Eye (tissue), 1 donor: ENCODE measurements around the gene CACNA1C.

Source experiments
- DNase-seq: peaks from one replicate; pipeline ENCODE4 v3.0.0-alpha.2; 2015

CACNA1C gene

GRCh38 chr12:2654311-2654710 is 601.5 kb downstream of the CACNA1C start:
- DNase-seq, result no peak

GRCh38 chr12:2654741-2655140 is 602.0 kb downstream of the CACNA1C start:
- DNase-seq, result no peak

- no peak for DNase-seq
Observed at GRCh38 chr12:2662524-2662923, 609.7 kb downstream of the CACNA1C start.

GRCh38 chr12:2664721-2665577 is 612.2 kb downstream of the CACNA1C start:
- DNase-seq, result no peak

- no peak for DNase-seq
Observed at GRCh38 chr12:2666411-2666810, 613.6 kb downstream of the CACNA1C start.

GRCh38 chr12:2666846-2667245 is 614.1 kb downstream of the CACNA1C start:
- no peak for DNase-seq

GRCh38 chr12:2667716-2668440 is 615.1 kb downstream of the CACNA1C start:
- DNase-seq, result no peak

GRCh38 chr12:2668816-2669215 is 616.0 kb downstream of the CACNA1C start:
- DNase-seq, result no peak

- DNase-seq, result no peak
Observed at GRCh38 chr12:2669560-2669959, 616.8 kb downstream of the CACNA1C start.

- DNase-seq, result no peak
Observed at GRCh38 chr12:2672863-2673262, 620.1 kb downstream of the CACNA1C start.

- DNase-seq, result no peak
Observed at GRCh38 chr12:2673966-2674810, 621.4 kb downstream of the CACNA1C start.

- DNase-seq, result no peak
Observed at GRCh38 chr12:2675776-2676175, 623.0 kb downstream of the CACNA1C start.

- DNase-seq, result no peak
Observed at GRCh38 chr12:2677142-2677880, 624.5 kb downstream of the CACNA1C start.

GRCh38 chr12:2678426-2678825 is 625.6 kb downstream of the CACNA1C start:
- no peak for DNase-seq

GRCh38 chr12:2679068-2679815 is 626.5 kb downstream of the CACNA1C start:
- DNase-seq, result no peak

GRCh38 chr12:2679816-2680675 is 627.3 kb downstream of the CACNA1C start:
- DNase-seq, result peak; percentile 36

- no peak for DNase-seq
Observed at GRCh38 chr12:2680676-2681039, 627.9 kb downstream of the CACNA1C start.

- peak; percentile 33 for DNase-seq
Observed at GRCh38 chr12:2681450-2682205, 628.8 kb downstream of the CACNA1C start.

- DNase-seq, result peak; percentile 80
Observed at GRCh38 chr12:2682296-2683251, 629.8 kb downstream of the CACNA1C start.
